IMR-90 (cell line): ENCODE data around the gene PPFIA2. TPM values are rescaled to one million over a fixed set of nuclear protein-coding genes. Genes with fewer than 3 reads are reported as not detected.

Experiments
- ATAC-seq: fragments of 200-7000 bp; cut with Tn5 transposase; 2 replicates; pipeline ENCODE4 v1.9.1; 2020; ENCODE audit warnings: low read depth, mild to moderate bottlenecking, moderate library complexity
- BruUV-seq: library from RNA; stranded (reverse); fragments of 400-500 nt; replicated peaks from 2 replicates; lab custom pipeline; 2021; lab: Mats Ljungman, UMichigan
- CTCF ChIA-PET: fragments of 300-600 bp; formaldehyde crosslinking; extraction: SDS; loops from one replicate; lab custom pipeline; 2021; ENCODE audit warnings: antibody characterized with exemption; lab: Yijun Ruan, JAX
- POLR2A ChIA-PET: fragments of 300-600 bp; sonication (Branson Sonifier 250); formaldehyde crosslinking; loops from one replicate; lab custom pipeline; 2022; ENCODE audit warnings: antibody characterized with exemption; ENCODE audit not compliant: unreplicated experiment; lab: Charles Lee
- DNase-seq: peaks from one replicate; pipeline ENCODE4 v3.0.0; 2013
- H2AFZ ChIP-seq: replicated peaks from 2 replicates; pipeline ENCODE3; 2013; ENCODE audit warnings: low read length, mild to moderate bottlenecking; ENCODE audit not compliant: poor library complexity
- H2AK5ac ChIP-seq: 2 replicates; pipeline ENCODE4 v1.6.1; 2013; ENCODE audit warnings: low read depth, low read length, inconsistent platforms
- H2AK9ac ChIP-seq: replicated peaks from 2 replicates; pipeline ENCODE3; 2013; ENCODE audit warnings: mild to moderate bottlenecking, low read depth, low read length, moderate library complexity; ENCODE audit not compliant: poor library complexity
- H2BK120ac ChIP-seq: 2 replicates; pipeline ENCODE4 v1.6.1; 2013; ENCODE audit warnings: low read depth, low read length, inconsistent platforms
- H2BK15ac ChIP-seq: 3 replicates; pipeline ENCODE4 v1.6.1; 2013; ENCODE audit warnings: low read depth, low read length, inconsistent platforms
- H2BK20ac ChIP-seq: 2 replicates; pipeline ENCODE4 v1.6.1; 2013; ENCODE audit warnings: low read depth, mild to moderate bottlenecking, inconsistent platforms, low read length, moderate library complexity
- H2BK5ac ChIP-seq: 2 replicates; pipeline ENCODE4 v1.6.1; 2013; ENCODE audit warnings: mild to moderate bottlenecking, low read depth, low read length, inconsistent platforms; ENCODE audit not compliant: poor library complexity, severe bottlenecking
- H3K14ac ChIP-seq: replicated peaks from 2 replicates; pipeline ENCODE4 v1.6.1; 2013; ENCODE audit warnings: low read depth, low read length, inconsistent platforms
- H3K18ac ChIP-seq: 2 replicates; pipeline ENCODE4 v1.6.1; 2013; ENCODE audit warnings: low read depth, low read length, control low read depth
- H3K23ac ChIP-seq: 2 replicates; pipeline ENCODE4 v1.6.1; 2013; ENCODE audit warnings: low read depth, low read length, inconsistent platforms
- H3K27ac ChIP-seq: 2 replicates; pipeline ENCODE4 v1.5.1; 2013; ENCODE audit warnings: mild to moderate bottlenecking, control low read depth, low read length; ENCODE audit not compliant: insufficient read depth
- H3K27me3 ChIP-seq: 2 replicates; pipeline ENCODE4 v1.6.1; 2013; ENCODE audit warnings: low read length; ENCODE audit not compliant: control insufficient read depth, insufficient read depth
- H3K36me3 ChIP-seq: 2 replicates; pipeline ENCODE4 v1.6.1; 2013; ENCODE audit warnings: low read length, mixed read lengths; ENCODE audit not compliant: control insufficient read depth, insufficient read depth
- H3K4ac ChIP-seq: 2 replicates; pipeline ENCODE4 v1.6.1; 2013; ENCODE audit warnings: low read depth, low read length, inconsistent platforms
- H3K4me1 ChIP-seq: 2 replicates; pipeline ENCODE4 v1.6.1; 2013; ENCODE audit warnings: low read length, mixed read lengths; ENCODE audit not compliant: control insufficient read depth, insufficient read depth
- H3K4me2 ChIP-seq: 2 replicates; pipeline ENCODE4 v1.6.1; 2013; ENCODE audit warnings: low read depth, mild to moderate bottlenecking, control low read depth, low read length, moderate library complexity
- H3K4me3 ChIP-seq: 2 replicates; pipeline ENCODE4 v1.5.1; 2013; ENCODE audit warnings: low read depth, mild to moderate bottlenecking, control low read depth, low read length, moderate library complexity; ENCODE audit not compliant: insufficient read depth
- H3K56ac ChIP-seq: 2 replicates; pipeline ENCODE4 v1.6.1; 2013; ENCODE audit warnings: low read length, inconsistent platforms; ENCODE audit not compliant: insufficient read depth; ENCODE audit errors: extremely low read depth
- H3K79me1 ChIP-seq, 2 experiments: 2 replicates each; pipeline ENCODE4 v1.6.1; 2013; ENCODE audit warnings: low read length in 2 of 2, inconsistent platforms in 1 of 2, low read depth in 1 of 2
- H3K9ac ChIP-seq: 2 replicates; pipeline ENCODE4 v1.6.1; 2013; ENCODE audit warnings: low read depth, low read length, control low read depth
- H3K9me1 ChIP-seq: 2 replicates; pipeline ENCODE4 v1.6.1; 2013; ENCODE audit warnings: low read length, inconsistent platforms; ENCODE audit not compliant: insufficient read depth
- H3K9me3 ChIP-seq: 2 replicates; pipeline ENCODE4 v1.6.1; 2013; ENCODE audit warnings: low read length; ENCODE audit not compliant: control insufficient read depth, insufficient read depth
- H4K20me1 ChIP-seq: 2 replicates; pipeline ENCODE4 v1.6.1; 2013; ENCODE audit warnings: low read length, inconsistent platforms; ENCODE audit not compliant: insufficient read depth
- H4K5ac ChIP-seq: 2 replicates; pipeline ENCODE4 v1.6.1; 2013; ENCODE audit warnings: mild to moderate bottlenecking, low read depth, low read length, control low read depth
- H4K8ac ChIP-seq, 2 experiments: 2 replicates each; pipeline ENCODE4 v1.6.1; 2013; ENCODE audit warnings: low read depth in 2 of 2, low read length in 2 of 2, control low read depth in 1 of 2, inconsistent platforms in 1 of 2
- H4K91ac ChIP-seq: 2 replicates; pipeline ENCODE4 v1.6.1; 2013; ENCODE audit warnings: low read depth, low read length, inconsistent platforms; ENCODE audit not compliant: insufficient read depth
- BHLHE40 ChIP-seq: fragments of 150-350 bp; IDR thresholded peaks from 2 replicates; pipeline ENCODE4 v1.6.1; 2016; ENCODE audit warnings: mild to moderate bottlenecking, low read depth, low read length
- CTCF ChIP-seq: conservative IDR thresholded peaks from 2 replicates; pipeline ENCODE4 v1.5.1; 2012; ENCODE audit warnings: mild to moderate bottlenecking, low read depth, low read length, improper control_type of control experiment
- ELK1 ChIP-seq: fragments of 150-350 bp; IDR thresholded peaks from 2 replicates; pipeline ENCODE4 v1.6.1; 2016; ENCODE audit warnings: low read depth, mild to moderate bottlenecking, low read length, moderate library complexity, borderline replicate concordance
- WGBS, 2 experiments: methylation state at CpG; one replicate each; pipeline versions ENCODE4 v1.1.5 to v1.1.7; 2013; ENCODE audit warnings: missing lambda C conversion rate in 2 of 2; ENCODE audit not compliant: insufficient read length in 1 of 2; ENCODE audit errors: extremely low coverage in 2 of 2; 5-methylcytosine and 5-hydroxymethylcytosine counted together
- dilution Hi-C: fragments of 300-500 bp; cut with HindIII; formaldehyde crosslinking; loops from one replicate; pipeline ENCODE4 v1.14.3; 2018; ENCODE audit warnings: low sequenced_read_pairs; ENCODE audit not compliant: unreplicated experiment
- in situ Hi-C: fragments of 300-500 bp; cut with MboI; formaldehyde crosslinking; loops from 3 replicates; pipeline ENCODE4 v1.14.3; 2019; ENCODE audit warnings: low sequenced_read_pairs, inconsistent platforms, mixed read lengths
- intact Hi-C: fragments of 100-400 bp; cut with micrococcal nuclease; formaldehyde crosslinking; loops from 2 replicates; pipeline ENCODE4 v1.10.0; 2022
- polyA plus RNA-seq, 3 experiments: library from polyadenylated mRNA; depleted of rRNA; stranded (reverse); fragments of >200 nt; gene quantifications; 2 replicates each; pipeline ENCODE4 v1.2.3, GENCODE V29; 2012; ENCODE audit warnings: low replicate concordance in 1 of 3
- total RNA-seq: library from RNA; depleted of rRNA; stranded (reverse); fragments of >200 nt; gene quantifications from 2 replicates; pipeline ENCODE4 v1.2.3, GENCODE V29; 2012

Gene PPFIA2
- total and polyA plus RNA-seq, 2 of the 4 experiments (the other 2 are of a cell fraction) = 0.29 to 1.3 TPM

GRCh38 chr12:81255947-81256346, 503.2 kb downstream of the PPFIA2 start:
- 100% methylated on average over 1 of the region's 2 CpGs; no CpG with 5 or more reads in 1 of the 2 experiments for whole genome bisulfite sequencing, 2 experiments
- Histone ChIP-seq H3K79me1 (no peaks in the 10 kb centered on the region), H2BK5ac (no peak overlapping the region), H2AFZ (no peak overlapping the region), H3K27ac (no peak overlapping the region), H3K23ac (no peak overlapping the region), H4K8ac (no peak overlapping the region), H2AK9ac (no peak overlapping the region), H3K4me3 (no peak overlapping the region), H4K91ac (no peak overlapping the region), H3K4ac (no peak overlapping the region), H3K14ac (no peak overlapping the region), H3K18ac (no peak overlapping the region), H4K5ac (no peak overlapping the region), H2BK20ac (no peak overlapping the region), H3K9me1 (no peaks in the 10 kb centered on the region), H3K9me3 (no peaks in the 10 kb centered on the region), H3K4me1 (no peaks in the 10 kb centered on the region), H3K56ac (no peak overlapping the region), H2BK15ac (no peak overlapping the region), H3K36me3 (no peaks in the 10 kb centered on the region), H3K9ac (no peak overlapping the region), H2AK5ac (no peak overlapping the region), H4K20me1 (no peaks in the 10 kb centered on the region), H2BK120ac (no peak overlapping the region), H3K4me2 (no peak overlapping the region), H3K27me3 (no peaks in the 10 kb centered on the region)
- BruUV-seq = no TSS peak
- ATAC-seq = no peak
- in situ Hi-C loops = loop anchor here (25.0 kb wide), 1 partner anchor 844 kb away; no protein-coding TSS in a partner anchor
- intact Hi-C loops = loop anchor here (5.0 to 10.0 kb wide), 4 partner anchors 421 to 1059 kb away; no protein-coding TSS in a partner anchor
- POLR2A ChIA-PET = no interaction called here
- dilution Hi-C loops = no loop called here
- no peak for TF ChIP-seq CTCF
- no peak for TF ChIP-seq ELK1
- TF ChIP-seq BHLHE40 = no peak
- DNase-seq = no peak
- CTCF ChIA-PET = no interaction called here
